ENCODE measurements around the gene HSPA1L.

- TF ChIP-seq POLR2AphosphoS5 (IDR thresholded peaks at IDR 0.05; ENCODE audit: low read depth, low read length) (no peak), TAF1 (IDR thresholded peaks at IDR 0.05; ENCODE audit: borderline replicate concordance, insufficient read depth, low read length) (no peak)
These were observed 52.7 kb downstream of the HSPA1L start, which contains the start of gene SAPCD1 for GRCh38 chr6:31762356-31762755.
